Muscle layer of colon (tissue), 2 donors: ENCODE data around the gene ABHD12.

ENCODE experiments used
- H3K27ac ChIP-seq: one replicate; pipeline ENCODE4 v1.7.0; 2013; ENCODE audit warnings: low read depth, mild to moderate bottlenecking, low read length, moderate library complexity
- H3K27me3 ChIP-seq, 2 donors: one replicate each; pipeline ENCODE4 v1.7.0; 2013; ENCODE audit warnings: low read length in 2 of 2, mild to moderate bottlenecking in 2 of 2; ENCODE audit not compliant: insufficient read depth in 2 of 2, control insufficient read depth in 1 of 2
- H3K36me3 ChIP-seq: one replicate; pipeline ENCODE4 v1.7.0; 2013; ENCODE audit warnings: mild to moderate bottlenecking, low read length; ENCODE audit not compliant: insufficient read depth
- H3K4me1 ChIP-seq: one replicate; pipeline ENCODE4 v1.7.0; 2013; ENCODE audit warnings: mild to moderate bottlenecking, low read length; ENCODE audit not compliant: insufficient read depth
- H3K4me3 ChIP-seq, 2 donors: one replicate each; pipeline ENCODE4 v1.7.0; 2013; ENCODE audit warnings: low read length in 2 of 2, low read depth in 1 of 2, mild to moderate bottlenecking in 1 of 2, moderate library complexity in 1 of 2
- H3K9ac ChIP-seq: one replicate; pipeline ENCODE4 v1.7.0; 2013; ENCODE audit warnings: low read length
- H3K9me3 ChIP-seq: one replicate; pipeline ENCODE4 v1.7.0; 2013; ENCODE audit warnings: mild to moderate bottlenecking, low read length
- donor health status: abdominal sarcoma.
- donor health status: Adenocarcinoma of cecum.

ABHD12 gene

GRCh38 chr20:25378884-25379733 lies 11.5 kb downstream of the ABHD12 start:
- Histone ChIP-seq H3K4me1 (peaks cover 4% of the 10 kb centered on the region), H3K9ac (no peak overlapping the region), H3K9me3 (no peaks in the 10 kb centered on the region), H3K27me3 (no peaks in the 10 kb centered on the region), H3K36me3 (no peaks in the 10 kb centered on the region), H3K4me3 (no peak overlapping the region), H3K27ac (no peak overlapping the region)

GRCh38 chr20:25378189-25378883 lies 12.3 kb downstream of the ABHD12 start:
- Histone ChIP-seq H3K27me3 (no peaks in the 10 kb centered on the region), H3K36me3 (no peaks in the 10 kb centered on the region), H3K9ac (no peak overlapping the region), H3K4me3 (no peak overlapping the region), H3K27ac (no peak overlapping the region), H3K4me1 (peaks cover 4% of the 10 kb centered on the region), H3K9me3 (no peaks in the 10 kb centered on the region)

GRCh38 chr20:25376886-25377285 lies 13.7 kb downstream of the ABHD12 start:
- Histone ChIP-seq H3K36me3 (no peaks in the 10 kb centered on the region), H3K4me3 (no peak overlapping the region), H3K27me3 (no peaks in the 10 kb centered on the region), H3K9ac (no peak overlapping the region), H3K27ac (no peak overlapping the region), H3K9me3 (no peaks in the 10 kb centered on the region), H3K4me1 (peaks cover 4% of the 10 kb centered on the region)

- Histone ChIP-seq H3K27me3 (no peaks in the 10 kb centered on the region), H3K9ac (no peak overlapping the region), H3K4me3 (no peak overlapping the region), H3K9me3 (no peaks in the 10 kb centered on the region), H3K4me1 (peaks cover 4% of the 10 kb centered on the region), H3K27ac (no peak overlapping the region), H3K36me3 (no peaks in the 10 kb centered on the region)
These were observed 14.4 kb downstream of the ABHD12 start for GRCh38 chr20:25376236-25376635.

GRCh38 chr20:25374842-25375241 lies 15.8 kb downstream of the ABHD12 start:
- no peak overlapping the region for H3K4me3 ChIP-seq
- H3K27ac ChIP-seq, result no peak overlapping the region
- no peak overlapping the region for H3K9ac ChIP-seq
- no peaks in the 10 kb centered on the region for H3K9me3 ChIP-seq
- no peaks in the 10 kb centered on the region for H3K27me3 ChIP-seq
- no peaks in the 10 kb centered on the region for H3K36me3 ChIP-seq
- H3K4me1 ChIP-seq, result peaks cover 4% of the 10 kb centered on the region

GRCh38 chr20:25372584-25373336 lies 17.9 kb downstream of the ABHD12 start:
- no peaks in the 10 kb centered on the region for H3K27me3 ChIP-seq
- H3K9me3 ChIP-seq, result no peaks in the 10 kb centered on the region
- no peak overlapping the region for H3K9ac ChIP-seq
- no peak overlapping the region for H3K27ac ChIP-seq
- H3K4me3 ChIP-seq, result no peak overlapping the region
- peaks cover 4% of the 10 kb centered on the region for H3K4me1 ChIP-seq
- no peaks in the 10 kb centered on the region for H3K36me3 ChIP-seq

GRCh38 chr20:25369971-25370370 lies 20.7 kb downstream of the ABHD12 start:
- no peaks in the 10 kb centered on the region for H3K9me3 ChIP-seq
- no peak overlapping the region for H3K27ac ChIP-seq
- H3K9ac ChIP-seq, result no peak overlapping the region
- no peaks in the 10 kb centered on the region for H3K36me3 ChIP-seq
- H3K27me3 ChIP-seq, result no peaks in the 10 kb centered on the region
- H3K4me1 ChIP-seq, result no peaks in the 10 kb centered on the region
- H3K4me3 ChIP-seq, result no peak overlapping the region

GRCh38 chr20:25369529-25369928 lies 21.1 kb downstream of the ABHD12 start:
- no peak overlapping the region for H3K9ac ChIP-seq
- H3K27ac ChIP-seq, result no peak overlapping the region
- no peaks in the 10 kb centered on the region for H3K4me1 ChIP-seq
- H3K9me3 ChIP-seq, result no peaks in the 10 kb centered on the region
- no peaks in the 10 kb centered on the region for H3K27me3 ChIP-seq
- no peak overlapping the region for H3K4me3 ChIP-seq
- H3K36me3 ChIP-seq, result no peaks in the 10 kb centered on the region

- H3K27ac ChIP-seq, result no peak overlapping the region
- H3K9me3 ChIP-seq, result no peaks in the 10 kb centered on the region
- H3K4me3 ChIP-seq, result no peak overlapping the region
- H3K27me3 ChIP-seq, result no peaks in the 10 kb centered on the region
- H3K9ac ChIP-seq, result no peak overlapping the region
- no peaks in the 10 kb centered on the region for H3K4me1 ChIP-seq
- H3K36me3 ChIP-seq, result no peaks in the 10 kb centered on the region
These were observed 21.7 kb downstream of the ABHD12 start for GRCh38 chr20:25368976-25369375.

- no peaks in the 10 kb centered on the region for H3K9me3 ChIP-seq
- no peak overlapping the region for H3K4me3 ChIP-seq
- no peak overlapping the region for H3K27ac ChIP-seq
- no peaks in the 10 kb centered on the region for H3K27me3 ChIP-seq
- no peaks in the 10 kb centered on the region for H3K4me1 ChIP-seq
- H3K9ac ChIP-seq, result no peak overlapping the region
- H3K36me3 ChIP-seq, result no peaks in the 10 kb centered on the region
These were observed 22.1 kb downstream of the ABHD12 start for GRCh38 chr20:25368526-25368925.

GRCh38 chr20:25364879-25365699 lies 25.5 kb downstream of the ABHD12 start:
- Histone ChIP-seq H3K4me3 (no peak overlapping the region), H3K27me3 (no peaks in the 10 kb centered on the region), H3K36me3 (no peaks in the 10 kb centered on the region), H3K9me3 (no peaks in the 10 kb centered on the region), H3K9ac (no peak overlapping the region), H3K27ac (no peak overlapping the region), H3K4me1 (no peaks in the 10 kb centered on the region)
